C4-2B (cell line): Measurements from ENCODE around the gene AAMP.

Experiments
- ZFX ChIP-seq: fragments of 450-650 bp; IDR thresholded peaks from 2 replicates; pipeline ENCODE4 v1.6.1; 2017
- TF ChIP-seq, protein P1 (sequence below): fragments of 450-650 bp; conservative IDR thresholded peaks from 2 replicates; pipeline ENCODE4 v1.5.1; 2017; ENCODE audit warnings: mild to moderate bottlenecking

GRCh38 chr2:218230882-218231281 is 39.1 kb downstream of the AAMP start:
- TF ChIP-seq, protein P1, sequence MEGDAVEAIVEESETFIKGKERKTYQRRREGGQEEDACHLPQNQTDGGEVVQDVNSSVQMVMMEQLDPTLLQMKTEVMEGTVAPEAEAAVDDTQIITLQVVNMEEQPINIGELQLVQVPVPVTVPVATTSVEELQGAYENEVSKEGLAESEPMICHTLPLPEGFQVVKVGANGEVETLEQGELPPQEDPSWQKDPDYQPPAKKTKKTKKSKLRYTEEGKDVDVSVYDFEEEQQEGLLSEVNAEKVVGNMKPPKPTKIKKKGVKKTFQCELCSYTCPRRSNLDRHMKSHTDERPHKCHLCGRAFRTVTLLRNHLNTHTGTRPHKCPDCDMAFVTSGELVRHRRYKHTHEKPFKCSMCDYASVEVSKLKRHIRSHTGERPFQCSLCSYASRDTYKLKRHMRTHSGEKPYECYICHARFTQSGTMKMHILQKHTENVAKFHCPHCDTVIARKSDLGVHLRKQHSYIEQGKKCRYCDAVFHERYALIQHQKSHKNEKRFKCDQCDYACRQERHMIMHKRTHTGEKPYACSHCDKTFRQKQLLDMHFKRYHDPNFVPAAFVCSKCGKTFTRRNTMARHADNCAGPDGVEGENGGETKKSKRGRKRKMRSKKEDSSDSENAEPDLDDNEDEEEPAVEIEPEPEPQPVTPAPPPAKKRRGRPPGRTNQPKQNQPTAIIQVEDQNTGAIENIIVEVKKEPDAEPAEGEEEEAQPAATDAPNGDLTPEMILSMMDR: no peak; the same call in 1 of the 2 replicates
- no peak for TF ChIP-seq ZFX
